ENCODE measurements around the gene CCDC89.

CCDC89 gene

GRCh38 chr11:85651118-85651517 lies 34.9 kb downstream of the CCDC89 start (continued):
- TF ChIP-seq TRIM28 (IDR thresholded peaks at IDR 0.05; ENCODE audit: borderline replicate concordance, low read length): no peak
- TF ChIP-seq ZFP3 (tag by site-specific recombination; IDR thresholded peaks at IDR 0.05; ENCODE audit: low read depth): no peak
- no peak for TF ChIP-seq ZNF529 (tag by site-specific recombination; IDR thresholded peaks at IDR 0.05; ENCODE audit: insufficient replicate concordance)
- TF ChIP-seq ZNF280C (tag by site-specific recombination; IDR thresholded peaks at IDR 0.05): no peak
- no peak for TF ChIP-seq ZNF391 (tag by site-specific recombination; IDR thresholded peaks at IDR 0.05; ENCODE audit: borderline replicate concordance, low read depth)

GRCh38 chr11:85647604-85648299 lies 38.2 kb downstream of the CCDC89 start, which contains the start of gene TMEM126A:
TSS of gene TMEM126A (plus strand) at chr11:85647967. CDS start at chr11:85650256, 2,289 bp downstream.
- Histone ChIP-seq H3K27ac (ENCODE audit: extremely low read depth, low read depth, low read length) (peak within 1 kb of the TSS; percentile 60), H3K9me3 (ENCODE audit: control insufficient read depth, insufficient read depth, low read depth, low read length) (no peaks in the 10 kb centered on the region), H3K4me1 (ENCODE audit: control insufficient read depth, insufficient read depth, low read length) (no peaks in the 10 kb centered on the region), H3K4me3 (ENCODE audit: low read depth, low read length) (peak within 1 kb of the TSS; percentile 51), H3K36me3 (ENCODE audit: control insufficient read depth in 2 of 2, insufficient read depth in 1 of 2, low read length in 2 of 2) (peaks cover 0 to 10% of the 10 kb centered on the region in 2 experiments; a peak in 1 of 3 replicates)
- ChIA-PET CTCF (interaction anchor here (0.7 to 1.3 kb wide), 3 partner anchors 10 to 571 kb away, joined by 3 to 13 read pairs (median 3); no protein-coding TSS in a partner anchor), POLR2A (interaction anchor here (0.6 to 6.3 kb wide), 13 partner anchors 10 to 597 kb away, joined by 3 to 48 read pairs (median 5); partner anchors contain the start of genes CREBZF, DLG2 and TMEM126B)
- TF ChIP-seq ZNF155 (tag by site-specific recombination; IDR thresholded peaks at IDR 0.05) (no peak), ZNF202 (tag by site-specific recombination; IDR thresholded peaks at IDR 0.05; ENCODE audit: borderline replicate concordance) (no peak), SP3 (tag by site-specific recombination; IDR thresholded peaks at IDR 0.05) (peak; percentile 84), KLF9 (tag by site-specific recombination; IDR thresholded peaks at IDR 0.05; ENCODE audit: low read depth) (no peak; the same call in 1 of the 2 replicates), ZNF404 (tag by site-specific recombination; IDR thresholded peaks at IDR 0.05) (no peak), GLIS1 (tag by site-specific recombination; IDR thresholded peaks at IDR 0.05) (peak; percentile 37), ZFP37 (tag by site-specific recombination; IDR thresholded peaks at IDR 0.05) (no peak), ZNF10 (tag by site-specific recombination; IDR thresholded peaks at IDR 0.05) (no peak), ZNF544 (tag by site-specific recombination; IDR thresholded peaks at IDR 0.05) (no peak), ZNF558 (tag by site-specific recombination; IDR thresholded peaks at IDR 0.05) (no peak), ZNF362 (tag by site-specific recombination; IDR thresholded peaks at IDR 0.05) (no peak), ZNF560 (tag by site-specific recombination; IDR thresholded peaks at IDR 0.05; ENCODE audit: borderline replicate concordance) (no peak), KLF8 (tag by site-specific recombination; IDR thresholded peaks at IDR 0.05) (no peak), ZNF830 (tag by site-specific recombination; IDR thresholded peaks at IDR 0.05; ENCODE audit: low read depth) (no peak), ZNF600 (tag by site-specific recombination; IDR thresholded peaks at IDR 0.05) (no peak), SP2 (tag by site-specific recombination; IDR thresholded peaks at IDR 0.05) (peak; percentile 95), HOXA7 (CRISPR knock-in tag; IDR thresholded peaks at IDR 0.05; ENCODE audit: borderline replicate concordance) (no peak), ZBTB10 (tag by site-specific recombination; IDR thresholded peaks at IDR 0.05) (no peak), REST (tag by site-specific recombination; IDR thresholded peaks at IDR 0.05) (no peak), ZNF311 (tag by site-specific recombination; IDR thresholded peaks at IDR 0.05; ENCODE audit: borderline replicate concordance) (no peak), PRDM1 (tag by site-specific recombination; IDR thresholded peaks at IDR 0.05) (peak; percentile 65; the same call in 1 of the 2 replicates), ZNF146 (tag by site-specific recombination; IDR thresholded peaks at IDR 0.05) (no peak)
